Measurements from ENCODE around the gene BRF1.

Gene BRF1

GRCh38 chr14:105200074-105200473 lies 100.7 kb downstream of the BRF1 start:
- in situ Hi-C loops (cut with HindIII; ENCODE audit: low sequenced_read_pairs) = no loop called here

GRCh38 chr14:105199093-105199492 lies 101.7 kb downstream of the BRF1 start:
- in situ Hi-C loops (cut with HindIII; ENCODE audit: low sequenced_read_pairs) = loop anchor here (25.0 kb wide), 2 partner anchors 88 to 163 kb away; no protein-coding TSS in a partner anchor

- in situ Hi-C loops (cut with HindIII; ENCODE audit: low sequenced_read_pairs) = loop anchor here (25.0 kb wide), 2 partner anchors 89 to 164 kb away; no protein-coding TSS in a partner anchor
Measured at GRCh38 chr14:105198588-105198987, 102.2 kb downstream of the BRF1 start.

GRCh38 chr14:105197211-105197641 lies 103.6 kb downstream of the BRF1 start:
- in situ Hi-C loops (cut with HindIII; ENCODE audit: low sequenced_read_pairs) = loop anchor here (25.0 kb wide), 2 partner anchors 90 to 165 kb away; no protein-coding TSS in a partner anchor

GRCh38 chr14:105196265-105196960 lies 104.4 kb downstream of the BRF1 start:
- in situ Hi-C loops (cut with HindIII; ENCODE audit: low sequenced_read_pairs) = loop anchor here (25.0 kb wide), 2 partner anchors 91 to 166 kb away; no protein-coding TSS in a partner anchor

GRCh38 chr14:105195522-105196264 lies 105.1 kb downstream of the BRF1 start:
- in situ Hi-C loops (cut with HindIII; ENCODE audit: low sequenced_read_pairs) = loop anchor here (25.0 kb wide), 2 partner anchors 92 to 167 kb away; no protein-coding TSS in a partner anchor

GRCh38 chr14:105195051-105195450 lies 105.8 kb downstream of the BRF1 start:
- in situ Hi-C loops (cut with HindIII; ENCODE audit: low sequenced_read_pairs) = loop anchor here (25.0 kb wide), 2 partner anchors 92 to 167 kb away; no protein-coding TSS in a partner anchor

GRCh38 chr14:105193916-105194782 lies 106.7 kb downstream of the BRF1 start:
- in situ Hi-C loops (cut with HindIII; ENCODE audit: low sequenced_read_pairs) = loop anchor here (25.0 kb wide), 2 partner anchors 93 to 168 kb away; no protein-coding TSS in a partner anchor

GRCh38 chr14:105192866-105193731 lies 107.7 kb downstream of the BRF1 start:
- in situ Hi-C loops (cut with HindIII; ENCODE audit: low sequenced_read_pairs) = loop anchor here (25.0 kb wide), 2 partner anchors 94 to 169 kb away; no protein-coding TSS in a partner anchor

- in situ Hi-C loops (cut with HindIII; ENCODE audit: low sequenced_read_pairs) = loop anchor here (25.0 kb wide), 2 partner anchors 99 to 174 kb away; no protein-coding TSS in a partner anchor
Measured at GRCh38 chr14:105187935-105188524, 112.8 kb downstream of the BRF1 start.

- in situ Hi-C loops (cut with HindIII; ENCODE audit: low sequenced_read_pairs) = loop anchor here (25.0 kb wide), 2 partner anchors 100 to 175 kb away; no protein-coding TSS in a partner anchor
Measured at GRCh38 chr14:105187116-105187515, 113.7 kb downstream of the BRF1 start.

- in situ Hi-C loops (cut with HindIII; ENCODE audit: low sequenced_read_pairs) = loop anchor here (25.0 kb wide), 2 partner anchors 101 to 176 kb away; no protein-coding TSS in a partner anchor
Measured at GRCh38 chr14:105185973-105186372, 114.8 kb downstream of the BRF1 start.

- in situ Hi-C loops (cut with HindIII; ENCODE audit: low sequenced_read_pairs) = loop anchor here (25.0 kb wide), 2 partner anchors 102 to 177 kb away; no protein-coding TSS in a partner anchor
Measured at GRCh38 chr14:105185001-105185400, 115.8 kb downstream of the BRF1 start.

GRCh38 chr14:105184461-105184860 lies 116.3 kb downstream of the BRF1 start:
- in situ Hi-C loops (cut with HindIII; ENCODE audit: low sequenced_read_pairs) = loop anchor here (25.0 kb wide), 2 partner anchors 103 to 178 kb away; no protein-coding TSS in a partner anchor

GRCh38 chr14:105182296-105183020 lies 118.3 kb downstream of the BRF1 start:
- in situ Hi-C loops (cut with HindIII; ENCODE audit: low sequenced_read_pairs) = loop anchor here (25.0 kb wide), 2 partner anchors 105 to 180 kb away; no protein-coding TSS in a partner anchor

GRCh38 chr14:105181549-105182295 lies 119.1 kb downstream of the BRF1 start:
- in situ Hi-C loops (cut with HindIII; ENCODE audit: low sequenced_read_pairs) = loop anchor here (25.0 kb wide), 2 partner anchors 106 to 181 kb away; no protein-coding TSS in a partner anchor
